Gastrocnemius medialis (tissue), 4 donors: ENCODE data around the gene OR51A7.

ENCODE experiments used
- POLR2A ChIP-seq, 2 donors: fragments of 450-650 bp; IDR thresholded peaks; one replicate each; pipeline ENCODE4 v1.6.1; 2017; ENCODE audit warnings: antibody characterized with exemption in 2 of 2, mild to moderate bottlenecking in 2 of 2, moderate library complexity in 2 of 2
- TF ChIP-seq, protein P1 (sequence below), 5 experiments: fragments of 450-650 bp in 3 of 5; fragments of 200-600 bp in 2 of 5; sonication (generic) in 2 of 5; IDR thresholded peaks in 4 of 5; conservative IDR thresholded peaks in 1 of 5; 1 replicate in 4 of 5; 2 replicates in 1 of 5; pipeline ENCODE4 v1.5.1; 2016 to 2019; ENCODE audit warnings: antibody characterized with exemption in 5 of 5, mild to moderate bottlenecking in 3 of 5, moderate library complexity in 3 of 5

DNA sequence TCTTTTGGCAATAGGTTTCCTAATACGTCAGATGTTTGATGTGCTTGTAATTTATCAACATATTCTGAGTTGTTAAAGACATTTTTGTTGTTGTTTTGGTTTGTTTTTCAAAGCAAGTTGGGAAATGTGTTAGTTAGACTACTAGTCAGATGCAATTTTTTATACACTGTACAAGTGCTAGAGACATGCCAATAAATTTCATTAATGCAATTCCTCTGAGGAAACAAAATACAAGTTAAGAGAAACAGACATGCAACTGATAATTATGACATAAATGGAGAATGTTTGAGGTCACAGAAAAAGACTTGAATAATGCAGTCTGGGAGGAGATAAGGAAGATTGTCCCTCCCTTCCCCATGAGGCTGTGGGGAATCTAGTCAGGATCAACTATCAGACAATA lies 16.0 kb upstream of the OR51A7 start:
- TF ChIP-seq, protein P1, sequence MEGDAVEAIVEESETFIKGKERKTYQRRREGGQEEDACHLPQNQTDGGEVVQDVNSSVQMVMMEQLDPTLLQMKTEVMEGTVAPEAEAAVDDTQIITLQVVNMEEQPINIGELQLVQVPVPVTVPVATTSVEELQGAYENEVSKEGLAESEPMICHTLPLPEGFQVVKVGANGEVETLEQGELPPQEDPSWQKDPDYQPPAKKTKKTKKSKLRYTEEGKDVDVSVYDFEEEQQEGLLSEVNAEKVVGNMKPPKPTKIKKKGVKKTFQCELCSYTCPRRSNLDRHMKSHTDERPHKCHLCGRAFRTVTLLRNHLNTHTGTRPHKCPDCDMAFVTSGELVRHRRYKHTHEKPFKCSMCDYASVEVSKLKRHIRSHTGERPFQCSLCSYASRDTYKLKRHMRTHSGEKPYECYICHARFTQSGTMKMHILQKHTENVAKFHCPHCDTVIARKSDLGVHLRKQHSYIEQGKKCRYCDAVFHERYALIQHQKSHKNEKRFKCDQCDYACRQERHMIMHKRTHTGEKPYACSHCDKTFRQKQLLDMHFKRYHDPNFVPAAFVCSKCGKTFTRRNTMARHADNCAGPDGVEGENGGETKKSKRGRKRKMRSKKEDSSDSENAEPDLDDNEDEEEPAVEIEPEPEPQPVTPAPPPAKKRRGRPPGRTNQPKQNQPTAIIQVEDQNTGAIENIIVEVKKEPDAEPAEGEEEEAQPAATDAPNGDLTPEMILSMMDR (IDR thresholded peaks at IDR 0.05 in 4 of 5, conservative IDR thresholded peaks at IDR 0.05 in 1 of 5), result no peak
- no peak for TF ChIP-seq POLR2A (IDR thresholded peaks at IDR 0.05)
